Testis (tissue), 2 donors: ENCODE results near the gene IGSF21.

Source experiments
- CTCF ChIP-seq, 3 experiments: fragments of 450-650 bp in 2 of 3; fragments of 200-600 bp in 1 of 3; sonication (generic) in 1 of 3; IDR thresholded peaks; one replicate each; pipeline ENCODE4 v1.5.1; 2016 to 2019; ENCODE audit warnings: antibody characterized with exemption in 3 of 3, mild to moderate bottlenecking in 2 of 3, moderate library complexity in 1 of 3
- POLR2A ChIP-seq: fragments of 450-650 bp; IDR thresholded peaks from one replicate; pipeline ENCODE4 v1.6.1; 2017; ENCODE audit warnings: antibody characterized with exemption, mild to moderate bottlenecking, moderate library complexity

GRCh38 chr1:18244762-18245161 lies 137.2 kb downstream of the IGSF21 start:
- no peak for TF ChIP-seq POLR2A
- no peak for TF ChIP-seq CTCF (IDR thresholded peaks at IDR 0.05)
